Colonic mucosa (tissue), 4 donors: Measurements from ENCODE around the gene GPC2. TPM values are rescaled to one million over a fixed set of nuclear protein-coding genes. Genes with fewer than 3 reads are reported as not detected.

Experiments
- DNase-seq: peaks from one replicate; pipeline ENCODE4 v3.0.0-alpha.2; 2020
- H3K27ac ChIP-seq: fragments of 200-600 bp; one replicate; pipeline ENCODE4 v1.8.0; 2021
- H3K27me3 ChIP-seq: fragments of 200-600 bp; one replicate; pipeline ENCODE4 v1.8.0; 2021
- H3K36me3 ChIP-seq: fragments of 200-600 bp; one replicate; pipeline ENCODE4 v1.8.0; 2021
- H3K4me1 ChIP-seq: fragments of 200-600 bp; one replicate; pipeline ENCODE4 v1.8.0; 2021; ENCODE audit warnings: mild to moderate bottlenecking
- H3K4me3 ChIP-seq: fragments of 200-600 bp; one replicate; pipeline ENCODE4 v1.8.0; 2021
- H3K9ac ChIP-seq, 2 donors: one replicate each; pipeline ENCODE4 v1.7.0; 2013; ENCODE audit warnings: control low read depth in 2 of 2, low read depth in 2 of 2, low read length in 2 of 2
- H3K9me3 ChIP-seq: fragments of 200-600 bp; one replicate; pipeline ENCODE4 v1.8.0; 2021
- CTCF ChIP-seq: fragments of 200-600 bp; IDR thresholded peaks from one replicate; pipeline ENCODE4 v1.8.0; 2022; ENCODE audit warnings: antibody characterized with exemption, mild to moderate bottlenecking
- intact Hi-C: fragments of 100-400 bp; cut with DNase I; formaldehyde crosslinking; loops from one replicate; pipeline ENCODE4 v1.14.1; 2022
- total RNA-seq, 2 donors: library from RNA; stranded (reverse); fragmentation: NEBNext Ultra II Directional in 1 of 2; extraction: Animal tissue kit (Norgen Biotek cat#: 25700) in 1 of 2; gene quantifications; one replicate each; pipeline ENCODE4 v1.2.1, GENCODE V29; 2021
- donor health status: healthy.
- donor health status: DM: no; HTN: no; CAD: no.
- donor health status: DM: no; HTN: no; CAD: no.

The GPC2 gene
- total RNA-seq, 2 donors from 2014 or later, result 4.0 to 7.6 TPM

- Histone ChIP-seq H3K9ac (peak overlapping the region in 1 of 2 donors; percentile 35), H3K9me3 (no peaks in the 10 kb centered on the region), H3K4me1 (peaks cover 37% of the 10 kb centered on the region), H3K4me3 (no peak overlapping the region), H3K27ac (peak overlapping the region; percentile 75), H3K36me3 (no peaks in the 10 kb centered on the region), H3K27me3 (no peaks in the 10 kb centered on the region)
- no peak for TF ChIP-seq CTCF
- no peak for DNase-seq
- intact Hi-C loops, result no loop called here
These were observed 21.4 kb downstream of the GPC2 start for GRCh38 chr7:100155553-100156317.

- Histone ChIP-seq H3K9me3 (no peaks in the 10 kb centered on the region), H3K4me3 (no peak overlapping the region), H3K9ac (peak overlapping the region; percentile 35 to 37), H3K27me3 (no peaks in the 10 kb centered on the region), H3K36me3 (no peaks in the 10 kb centered on the region), H3K27ac (peak overlapping the region; percentile 75), H3K4me1 (peaks cover 37% of the 10 kb centered on the region)
- intact Hi-C loops, result no loop called here
- DNase-seq, result peak; percentile 79
- no peak for TF ChIP-seq CTCF
These were observed 22.3 kb downstream of the GPC2 start for GRCh38 chr7:100154651-100155491.

GRCh38 chr7:100153708-100154535 is 23.3 kb downstream of the GPC2 start:
- Histone ChIP-seq H3K27ac (peak overlapping the region; percentile 75), H3K9ac (peak overlapping the region; percentile 35 to 46), H3K4me1 (peaks cover 37% of the 10 kb centered on the region), H3K36me3 (no peaks in the 10 kb centered on the region), H3K4me3 (no peak overlapping the region), H3K9me3 (no peaks in the 10 kb centered on the region), H3K27me3 (no peaks in the 10 kb centered on the region)
- intact Hi-C loops, result no loop called here
- DNase-seq, result peak; percentile 88
- TF ChIP-seq CTCF, result no peak

GRCh38 chr7:100152937-100153666 is 24.1 kb downstream of the GPC2 start:
- no peaks in the 10 kb centered on the region for H3K36me3 ChIP-seq
- no peaks in the 10 kb centered on the region for H3K9me3 ChIP-seq
- peak overlapping the region; percentile 75 for H3K27ac ChIP-seq
- H3K4me3 ChIP-seq, result no peak overlapping the region
- no peaks in the 10 kb centered on the region for H3K27me3 ChIP-seq
- intact Hi-C loops, result no loop called here
- DNase-seq, result no peak
- peaks cover 37% of the 10 kb centered on the region for H3K4me1 ChIP-seq
- TF ChIP-seq CTCF, result no peak
- H3K9ac ChIP-seq, result peak overlapping the region in 1 of 2 donors; percentile 35
